ENCODE measurements around the gene ARID1B. TPM values are rescaled to one million over a fixed set of nuclear protein-coding genes. Genes with fewer than 3 reads are reported as not detected.

The ARID1B gene
- total RNA-seq, 1 donor from 2014 or later: 62.1 TPM

DNA sequence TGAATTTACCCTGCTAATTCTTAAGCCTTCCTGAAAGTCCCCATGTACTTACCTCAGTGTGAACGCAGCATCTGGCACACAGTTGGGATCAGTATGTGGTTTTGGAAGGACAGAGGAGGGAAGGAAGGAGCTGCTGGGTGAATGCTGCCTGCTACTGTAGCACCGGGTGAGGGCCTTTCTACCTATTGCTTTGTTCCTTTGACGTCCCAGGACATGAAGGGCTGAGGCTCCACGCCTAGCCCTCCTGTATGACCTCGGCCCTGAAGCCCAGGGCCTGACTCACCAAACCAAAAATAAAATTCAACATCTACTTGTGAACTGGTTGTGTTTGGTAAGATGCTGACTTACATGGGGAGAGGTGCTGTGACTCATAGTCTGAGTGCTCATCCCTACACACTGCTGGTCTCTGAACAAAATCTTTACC is 51.1 kb downstream of the ARID1B start:
- TF ChIP-seq CTCF (IDR thresholded peaks at IDR 0.05) (no peak), EZH2 (IDR thresholded peaks at IDR 0.05) (no peak), EZH2phosphoT487 (IDR thresholded peaks at IDR 0.05) (no peak)
- Histone ChIP-seq H3K9me3 (ENCODE audit: low read depth) (no peaks in the 10 kb centered on the region), H4K20me1 (ENCODE audit: low read depth) (peaks cover 90% of the 10 kb centered on the region), H3K27ac (no peak overlapping the region), H3K9ac (no peak overlapping the region), H3K4me3 (no peak overlapping the region), H3K4me1 (peaks cover 4% of the 10 kb centered on the region), H3K79me2 (ENCODE audit: low read depth) (peaks cover 100% of the 10 kb centered on the region), H2AFZ (replicated peaks) (no peak overlapping the region), H3K4me2 (no peak overlapping the region), H3K27me3 (no peaks in the 10 kb centered on the region), H3F3A (ENCODE audit: low read depth) (no peaks in the 10 kb centered on the region), H3K36me3 (no peaks in the 10 kb centered on the region)
- Mint-ChIP-seq H3K9me3 (no peaks in the 10 kb centered on the region), H3K27ac (no peak overlapping the region), H3K36me3 (peaks cover 24% of the 10 kb centered on the region), H3K27me3 (ENCODE audit: insufficient read depth, low read depth) (no peaks in the 10 kb centered on the region), H3K4me3 (no peak overlapping the region), H3K4me1 (peaks cover 52% of the 10 kb centered on the region)
- DNase-seq (ENCODE audit: low spot score): no peak

GRCh38 chr6:156830126-156830525 is 52.9 kb downstream of the ARID1B start:
- Histone ChIP-seq H3K4me3 (no peak overlapping the region), H4K20me1 (ENCODE audit: low read depth) (peaks cover 79% of the 10 kb centered on the region), H3K4me1 (peaks cover 4% of the 10 kb centered on the region), H3K9me3 (ENCODE audit: low read depth) (no peaks in the 10 kb centered on the region), H2AFZ (replicated peaks) (no peak overlapping the region), H3K9ac (no peak overlapping the region), H3K79me2 (ENCODE audit: low read depth) (peaks cover 100% of the 10 kb centered on the region), H3K4me2 (no peak overlapping the region), H3K36me3 (no peaks in the 10 kb centered on the region), H3K27ac (no peak overlapping the region), H3K27me3 (no peaks in the 10 kb centered on the region), H3F3A (ENCODE audit: low read depth) (no peaks in the 10 kb centered on the region)
- Mint-ChIP-seq H3K27me3 (ENCODE audit: insufficient read depth, low read depth) (no peaks in the 10 kb centered on the region), H3K27ac (no peak overlapping the region), H3K36me3 (peaks cover 24% of the 10 kb centered on the region), H3K9me3 (no peaks in the 10 kb centered on the region), H3K4me3 (no peak overlapping the region), H3K4me1 (peaks cover 47% of the 10 kb centered on the region)
- DNase-seq (ENCODE audit: low spot score): no peak
- no peak for TF ChIP-seq EZH2 (IDR thresholded peaks at IDR 0.05)
- TF ChIP-seq CTCF (IDR thresholded peaks at IDR 0.05): no peak
- no peak for TF ChIP-seq EZH2phosphoT487 (IDR thresholded peaks at IDR 0.05)

DNA sequence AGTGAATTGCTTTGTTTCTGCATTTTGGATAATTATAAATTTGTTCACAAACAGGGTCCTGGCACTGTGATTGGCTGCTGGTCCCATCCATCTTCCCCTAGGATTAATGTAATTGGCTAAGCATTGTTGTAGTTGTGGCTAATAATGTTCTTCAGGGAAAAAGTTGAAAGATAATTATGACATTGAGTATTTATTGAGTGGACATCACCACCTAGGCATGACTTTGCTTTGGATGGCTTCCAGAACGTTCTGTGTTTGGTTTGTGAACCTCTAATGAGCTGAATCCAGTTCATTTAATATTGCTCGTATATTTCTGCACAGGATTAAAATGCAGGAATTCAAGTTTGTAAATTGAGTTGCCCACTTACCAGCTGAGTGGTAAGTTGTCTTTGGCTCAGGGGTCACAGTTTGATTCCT is 55.1 kb downstream of the ARID1B start:
- TF ChIP-seq EZH2 (IDR thresholded peaks at IDR 0.05) (no peak), EZH2phosphoT487 (IDR thresholded peaks at IDR 0.05) (no peak), CTCF (IDR thresholded peaks at IDR 0.05) (no peak)
- no peak for DNase-seq (ENCODE audit: low spot score)
- Histone ChIP-seq H3K9ac (no peak overlapping the region), H3K36me3 (no peaks in the 10 kb centered on the region), H2AFZ (replicated peaks) (no peak overlapping the region), H3F3A (ENCODE audit: low read depth) (no peaks in the 10 kb centered on the region), H3K79me2 (ENCODE audit: low read depth) (peaks cover 100% of the 10 kb centered on the region), H3K4me1 (peaks cover 4% of the 10 kb centered on the region), H4K20me1 (ENCODE audit: low read depth) (peaks cover 72% of the 10 kb centered on the region), H3K4me3 (no peak overlapping the region), H3K9me3 (ENCODE audit: low read depth) (no peaks in the 10 kb centered on the region), H3K27me3 (no peaks in the 10 kb centered on the region), H3K27ac (no peak overlapping the region), H3K4me2 (no peak overlapping the region)
- no peak overlapping the region for H3K4me3 Mint-ChIP-seq
- peaks cover 37% of the 10 kb centered on the region for H3K4me1 Mint-ChIP-seq
- peaks cover 32% of the 10 kb centered on the region for H3K36me3 Mint-ChIP-seq
- peak overlapping the region; percentile 18 for H3K27ac Mint-ChIP-seq
- no peaks in the 10 kb centered on the region for H3K27me3 Mint-ChIP-seq (ENCODE audit: insufficient read depth, low read depth)
- H3K9me3 Mint-ChIP-seq: no peaks in the 10 kb centered on the region

Measured in neural progenitor cell (in vitro differentiated cells).